Calu3 (cell line): ENCODE measurements around the gene MT2A. TPM values are rescaled to one million over a fixed set of nuclear protein-coding genes. Genes with fewer than 3 reads are reported as not detected.

Experiments
- BruUV-seq: library from RNA; stranded (reverse); fragments of 400-500 nt; replicated peaks from 2 replicates; lab custom pipeline; 2021; lab: Mats Ljungman, UMichigan
- CTCF ChIA-PET: fragments of 300-600 bp; sonication (Branson Sonifier 250); formaldehyde crosslinking; loops from one replicate; lab custom pipeline; 2022; ENCODE audit warnings: antibody characterized with exemption; lab: Charles Lee
- DNase-seq: peaks from one replicate; pipeline ENCODE4 v3.0.0; 2022
- H3K27ac Mint-ChIP-seq: one replicate; pipeline ENCODE4 v1.8.0; 2022; ENCODE audit warnings: mixed read lengths; ENCODE audit not compliant: unreplicated experiment
- H3K27me3 Mint-ChIP-seq: one replicate; pipeline ENCODE4 v1.8.0; 2022; ENCODE audit warnings: mixed read lengths; ENCODE audit not compliant: unreplicated experiment
- H3K36me3 Mint-ChIP-seq: one replicate; pipeline ENCODE4 v1.8.0; 2022; ENCODE audit warnings: mild to moderate bottlenecking, moderate library complexity, mixed read lengths; ENCODE audit not compliant: insufficient read depth, unreplicated experiment
- H3K4me1 Mint-ChIP-seq: one replicate; pipeline ENCODE4 v1.8.0; 2022; ENCODE audit warnings: mild to moderate bottlenecking, low read depth, mixed read lengths; ENCODE audit not compliant: unreplicated experiment
- H3K4me3 Mint-ChIP-seq: one replicate; pipeline ENCODE4 v1.8.0; 2022; ENCODE audit warnings: mild to moderate bottlenecking, low read depth, moderate library complexity, mixed read lengths; ENCODE audit not compliant: unreplicated experiment
- H3K9me3 Mint-ChIP-seq: one replicate; pipeline ENCODE4 v1.8.0; 2022; ENCODE audit warnings: low read depth, mixed read lengths; ENCODE audit not compliant: unreplicated experiment
- CTCF ChIP-seq: fragments of 200-600 bp; IDR thresholded peaks from one replicate; pipeline ENCODE4 v1.8.0; 2022; ENCODE audit warnings: antibody characterized with exemption; ENCODE audit not compliant: unreplicated experiment
- intact Hi-C: fragments of 100-400 bp; cut with micrococcal nuclease; formaldehyde crosslinking; loops from one replicate; pipeline ENCODE4 v1.10.0; 2022; ENCODE audit not compliant: unreplicated experiment
- total RNA-seq: library from RNA; stranded (reverse); gene quantifications from 2 replicates; pipeline ENCODE4 v1.2.3, GENCODE V29; 2022

MT2A gene
- total RNA-seq, 1 experiment from 2014 or later = 8.2 TPM

- DNase-seq = no peak
- intact Hi-C loops = no loop called here
- Mint-ChIP-seq H3K27ac (no peak overlapping the region), H3K9me3 (no peaks in the 10 kb centered on the region), H3K4me3 (no peak overlapping the region), H3K36me3 (peaks cover 23% of the 10 kb centered on the region), H3K27me3 (peaks cover 99% of the 10 kb centered on the region), H3K4me1 (peaks cover 32% of the 10 kb centered on the region)
- BruUV-seq = no TSS peak
- CTCF ChIA-PET = interaction anchor here (1.1 kb wide), 1 partner anchor 61 kb away, joined by 3 read pairs; no protein-coding TSS in a partner anchor
- TF ChIP-seq CTCF = no peak
These were observed 32.8 kb downstream of the MT2A start for GRCh38 chr16:56641166-56641565.

- Mint-ChIP-seq H3K27me3 (peaks cover 99% of the 10 kb centered on the region), H3K36me3 (peaks cover 18% of the 10 kb centered on the region), H3K4me1 (peaks cover 21% of the 10 kb centered on the region), H3K9me3 (no peaks in the 10 kb centered on the region), H3K27ac (peak overlapping the region; percentile 39), H3K4me3 (peak overlapping the region; percentile 60)
- intact Hi-C loops = loop anchor here (2.0 kb wide), 1 partner anchor 60 kb away; no protein-coding TSS in a partner anchor
- no TSS peak for BruUV-seq
- peak; percentile 86 for DNase-seq
- CTCF ChIA-PET = interaction anchor here (0.7 to 2.2 kb wide), 6 partner anchors 34 to 59 kb away, joined by 3 to 19 read pairs (median 10); partner anchors contain the start of gene MT2A
- peak; percentile 70 for TF ChIP-seq CTCF
These were observed 34.8 kb downstream of the MT2A start for GRCh38 chr16:56643080-56643778.

GRCh38 chr16:56643833-56644232, 35.4 kb downstream of the MT2A start:
- H3K36me3 Mint-ChIP-seq = peaks cover 12% of the 10 kb centered on the region
- no peaks in the 10 kb centered on the region for H3K9me3 Mint-ChIP-seq
- CTCF ChIA-PET = interaction anchor here (0.7 to 2.2 kb wide), 6 partner anchors 35 to 59 kb away, joined by 3 to 19 read pairs (median 10); partner anchors contain the start of gene MT2A
- TF ChIP-seq CTCF = no peak
- H3K27ac Mint-ChIP-seq = peak overlapping the region; percentile 39
- peaks cover 21% of the 10 kb centered on the region for H3K4me1 Mint-ChIP-seq
- peak overlapping the region; percentile 60 for H3K4me3 Mint-ChIP-seq
- BruUV-seq = no TSS peak
- DNase-seq = no peak
- intact Hi-C loops = loop anchor here (2.0 kb wide), 1 partner anchor 59 kb away; no protein-coding TSS in a partner anchor
- H3K27me3 Mint-ChIP-seq = peaks cover 99% of the 10 kb centered on the region

GRCh38 chr16:56645311-56645710, 36.9 kb downstream of the MT2A start:
- intact Hi-C loops = no loop called here
- peaks cover 11% of the 10 kb centered on the region for H3K36me3 Mint-ChIP-seq
- H3K9me3 Mint-ChIP-seq = no peaks in the 10 kb centered on the region
- no peak for DNase-seq
- BruUV-seq = no TSS peak
- H3K4me1 Mint-ChIP-seq = peaks cover 21% of the 10 kb centered on the region
- CTCF ChIA-PET = no interaction called here
- no peak for TF ChIP-seq CTCF
- H3K27me3 Mint-ChIP-seq = peaks cover 92% of the 10 kb centered on the region
- no peak overlapping the region for H3K27ac Mint-ChIP-seq
- no peak overlapping the region for H3K4me3 Mint-ChIP-seq
